Skeletal muscle satellite cell (primary cell): ENCODE data around the gene WASF2.

Experiments
- H3K27me3 ChIP-seq: 2 replicates; pipeline ENCODE4 v1.7.0; 2013; ENCODE audit warnings: low read length; ENCODE audit not compliant: control insufficient read depth, insufficient read depth
- H3K36me3 ChIP-seq: 2 replicates; pipeline ENCODE4 v1.7.0; 2013; ENCODE audit warnings: mild to moderate bottlenecking, control low read depth, low read length; ENCODE audit not compliant: insufficient read depth
- H3K4me1 ChIP-seq: 2 replicates; pipeline ENCODE4 v1.7.0; 2013; ENCODE audit warnings: low read length; ENCODE audit not compliant: control insufficient read depth, insufficient read depth
- H3K4me2 ChIP-seq: 2 replicates; pipeline ENCODE4 v1.7.0; 2013; ENCODE audit warnings: mild to moderate bottlenecking, low read length
- H3K4me3 ChIP-seq: 2 replicates; pipeline ENCODE4 v1.7.0; 2013; ENCODE audit warnings: low read length
- H3K9ac ChIP-seq: 2 replicates; pipeline ENCODE4 v1.7.0; 2013; ENCODE audit warnings: mild to moderate bottlenecking, low read depth, low read length, moderate library complexity
- H3K9me3 ChIP-seq: replicated peaks from 2 replicates; pipeline ENCODE4 v1.7.0; 2013; ENCODE audit warnings: mild to moderate bottlenecking, control low read depth, low read length

Gene WASF2

GRCh38 chr1:27361553-27361952 is 128.4 kb downstream of the WASF2 start:
- Histone ChIP-seq H3K36me3 (peaks cover 69% of the 10 kb centered on the region), H3K9ac (no peak overlapping the region), H3K4me2 (no peak overlapping the region), H3K4me3 (no peak overlapping the region), H3K4me1 (peaks cover 8% of the 10 kb centered on the region), H3K9me3 (no peaks in the 10 kb centered on the region), H3K27me3 (no peaks in the 10 kb centered on the region)

GRCh38 chr1:27361044-27361402 is 128.9 kb downstream of the WASF2 start:
- H3K36me3 ChIP-seq, result peaks cover 74% of the 10 kb centered on the region
- no peak overlapping the region for H3K4me3 ChIP-seq
- no peaks in the 10 kb centered on the region for H3K27me3 ChIP-seq
- H3K9me3 ChIP-seq, result no peaks in the 10 kb centered on the region
- no peak overlapping the region for H3K4me2 ChIP-seq
- H3K9ac ChIP-seq, result no peak overlapping the region
- peaks cover 8% of the 10 kb centered on the region for H3K4me1 ChIP-seq

- no peak overlapping the region for H3K4me2 ChIP-seq
- H3K36me3 ChIP-seq, result peaks cover 81% of the 10 kb centered on the region
- H3K9me3 ChIP-seq, result no peaks in the 10 kb centered on the region
- no peak overlapping the region for H3K4me3 ChIP-seq
- no peak overlapping the region for H3K9ac ChIP-seq
- no peaks in the 10 kb centered on the region for H3K27me3 ChIP-seq
- H3K4me1 ChIP-seq, result peaks cover 8% of the 10 kb centered on the region
Observed at GRCh38 chr1:27360159-27361043, 129.6 kb downstream of the WASF2 start.

GRCh38 chr1:27359822-27360158 is 130.2 kb downstream of the WASF2 start:
- Histone ChIP-seq H3K27me3 (no peaks in the 10 kb centered on the region), H3K9me3 (no peaks in the 10 kb centered on the region), H3K4me3 (no peak overlapping the region), H3K4me1 (peaks cover 3% of the 10 kb centered on the region), H3K9ac (no peak overlapping the region), H3K36me3 (peaks cover 85% of the 10 kb centered on the region), H3K4me2 (no peak overlapping the region)

GRCh38 chr1:27358928-27359313 is 131.0 kb downstream of the WASF2 start:
- Histone ChIP-seq H3K9ac (no peak overlapping the region), H3K4me1 (no peaks in the 10 kb centered on the region), H3K9me3 (no peaks in the 10 kb centered on the region), H3K27me3 (no peaks in the 10 kb centered on the region), H3K4me2 (no peak overlapping the region), H3K36me3 (peaks cover 80% of the 10 kb centered on the region), H3K4me3 (no peak overlapping the region)

- no peaks in the 10 kb centered on the region for H3K27me3 ChIP-seq
- H3K4me1 ChIP-seq, result no peaks in the 10 kb centered on the region
- H3K9ac ChIP-seq, result no peak overlapping the region
- H3K36me3 ChIP-seq, result peaks cover 74% of the 10 kb centered on the region
- H3K4me3 ChIP-seq, result no peak overlapping the region
- H3K4me2 ChIP-seq, result no peak overlapping the region
- H3K9me3 ChIP-seq, result no peaks in the 10 kb centered on the region
Observed at GRCh38 chr1:27358038-27358927, 131.7 kb downstream of the WASF2 start.

- no peaks in the 10 kb centered on the region for H3K9me3 ChIP-seq
- H3K4me3 ChIP-seq, result no peak overlapping the region
- no peak overlapping the region for H3K4me2 ChIP-seq
- H3K9ac ChIP-seq, result no peak overlapping the region
- H3K36me3 ChIP-seq, result peaks cover 66% of the 10 kb centered on the region
- no peaks in the 10 kb centered on the region for H3K4me1 ChIP-seq
- no peaks in the 10 kb centered on the region for H3K27me3 ChIP-seq
Observed at GRCh38 chr1:27357281-27358037, 132.5 kb downstream of the WASF2 start.

GRCh38 chr1:27356619-27357280 is 133.2 kb downstream of the WASF2 start:
- H3K4me3 ChIP-seq, result no peak overlapping the region

GRCh38 chr1:27356277-27356618 is 133.7 kb downstream of the WASF2 start:
- Histone ChIP-seq H3K4me1 (no peaks in the 10 kb centered on the region), H3K4me2 (no peak overlapping the region), H3K9ac (no peak overlapping the region), H3K27me3 (no peaks in the 10 kb centered on the region), H3K9me3 (no peaks in the 10 kb centered on the region), H3K4me3 (no peak overlapping the region), H3K36me3 (peaks cover 54% of the 10 kb centered on the region)

More at GRCh38 chr1:27356619-27357280, 133.2 kb downstream of the WASF2 start:
- Histone ChIP-seq H3K4me1 (no peaks in the 10 kb centered on the region), H3K36me3 (peaks cover 59% of the 10 kb centered on the region), H3K9me3 (no peaks in the 10 kb centered on the region), H3K9ac (no peak overlapping the region), H3K4me2 (no peak overlapping the region), H3K27me3 (no peaks in the 10 kb centered on the region)

GRCh38 chr1:27355683-27356082 is 134.3 kb downstream of the WASF2 start:
- Histone ChIP-seq H3K36me3 (peaks cover 48% of the 10 kb centered on the region), H3K9me3 (no peaks in the 10 kb centered on the region), H3K4me1 (no peaks in the 10 kb centered on the region), H3K27me3 (no peaks in the 10 kb centered on the region), H3K4me3 (no peak overlapping the region), H3K9ac (no peak overlapping the region), H3K4me2 (no peak overlapping the region)
